ENCODE results near the gene IRS2. TPM values are rescaled to one million over a fixed set of nuclear protein-coding genes. Genes with fewer than 3 reads are reported as not detected.
"Not testable (repeated sequence)": the region's sequence is repeated elsewhere in the genome, so short reads cannot be mapped to it uniquely, and the experiment has no call there.

The IRS2 gene
- total RNA-seq, result 43.8 TPM
- long read RNA-seq, full-length matches to known transcripts, result 17 of 31 reads
- long read RNA-seq, partial matches to known transcripts, result 0 of 31 reads
- long read RNA-seq, other reads (novel, unspliced or antisense), result 14 of 31 reads

DNA sequence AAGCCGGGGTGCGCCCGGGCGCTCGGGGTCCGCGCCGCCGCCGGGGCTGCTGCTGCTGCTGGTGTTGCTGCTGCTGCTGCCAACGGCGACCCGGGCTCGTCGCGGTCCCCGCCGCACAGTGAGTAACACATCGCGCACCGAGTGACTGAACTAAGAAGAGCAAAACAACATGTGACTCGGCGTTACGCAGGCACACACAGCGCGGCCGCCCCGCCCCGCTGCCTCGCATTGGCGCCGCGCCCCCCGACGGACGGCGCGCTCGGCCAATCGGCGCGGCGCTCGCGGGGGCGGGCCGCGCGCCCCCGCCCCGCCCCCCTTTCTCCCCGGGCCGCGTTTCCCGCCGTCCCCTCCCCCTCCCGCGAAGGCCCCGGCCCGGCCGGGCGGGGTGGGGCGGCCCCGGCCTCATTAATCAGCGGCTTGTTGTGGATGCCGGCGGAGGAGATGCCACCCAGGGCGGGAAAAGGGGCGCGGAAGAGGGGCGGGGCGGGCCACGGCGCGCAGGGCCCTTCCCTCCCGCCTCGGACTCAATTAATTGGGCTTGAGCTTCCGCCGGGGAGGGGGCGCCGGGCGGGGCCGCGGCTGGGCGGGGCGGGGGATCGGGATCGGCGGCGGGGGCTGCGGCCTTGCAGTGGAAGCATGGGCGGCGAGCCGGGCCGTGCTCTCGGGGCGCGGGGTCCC lies at the start of gene IRS2:
TSS of gene IRS2 (minus strand) at position 127 of the 678 bp plus-strand sequence. CDS start 530 bp downstream, outside the sequence.
- no peaks in the 10 kb centered on the region for H3K9me3 ChIP-seq
- H3K4me3 ChIP-seq, result peak within 1 kb of the TSS; percentile 72
- peaks cover 27% of the 10 kb centered on the region for H3K36me3 ChIP-seq
- peak within 1 kb of the TSS; percentile 85 for H3K27ac ChIP-seq
- no peaks in the 10 kb centered on the region for H3K27me3 ChIP-seq
- intact Hi-C loops (cut with DNase I), result no loop called here
- H3K4me1 ChIP-seq, result peaks cover 23% of the 10 kb centered on the region
- ATAC-seq, result peak; percentile 84
- TF ChIP-seq CTCF (IDR thresholded peaks at IDR 0.05), result no peak
- DNase-seq, result peak; percentile 96

DNA sequence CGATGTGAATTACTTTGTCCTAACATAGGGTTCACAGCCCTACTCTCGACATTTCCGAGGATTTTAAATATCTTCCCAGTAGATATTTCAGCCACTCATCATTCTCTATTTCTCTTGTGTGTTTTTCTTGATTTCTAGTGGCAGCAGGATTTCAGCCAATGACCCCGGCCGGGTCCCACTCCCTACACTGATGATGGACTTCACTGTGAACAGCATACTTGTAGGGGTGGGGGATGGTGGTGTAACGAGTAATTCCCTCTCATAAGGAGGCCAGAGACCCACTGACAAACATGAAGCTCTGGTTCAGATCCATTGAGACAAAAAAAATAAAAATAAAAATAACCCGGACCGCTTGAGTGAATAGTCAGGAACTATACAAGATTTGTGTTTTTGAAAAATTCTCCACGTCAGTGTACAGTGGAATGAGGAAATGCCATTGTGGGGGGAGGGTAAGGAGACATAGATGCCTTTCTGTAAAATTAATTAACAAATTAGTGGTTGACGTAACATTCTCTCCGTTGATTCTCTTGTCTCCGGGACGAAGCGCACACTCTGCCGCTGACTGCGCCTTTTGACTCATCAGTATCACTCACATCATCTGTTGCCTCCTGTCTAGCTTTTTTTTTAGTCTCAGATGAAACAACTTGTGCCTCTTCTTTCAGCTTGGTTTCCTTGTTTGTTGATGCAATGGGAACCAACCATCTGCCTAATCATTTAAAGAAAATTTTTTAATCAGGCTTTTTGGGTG lies 48.8 kb upstream of the IRS2 start:
- no peak for DNase-seq
- H3K27me3 ChIP-seq, result no peaks in the 10 kb centered on the region

GRCh38 chr13:109833940-109834339 lies 47.6 kb upstream of the IRS2 start:
- Histone ChIP-seq H3K27ac (no peak overlapping the region), H3K36me3 (no peaks in the 10 kb centered on the region), H3K27me3 (no peaks in the 10 kb centered on the region), H3K4me1 (no peaks in the 10 kb centered on the region), H3K4me3 (no peak overlapping the region), H3K9me3 (no peaks in the 10 kb centered on the region)
- intact Hi-C loops (cut with DNase I), result no loop called here
- TF ChIP-seq CTCF (IDR thresholded peaks at IDR 0.05), result no peak
- ATAC-seq, result no peak
- DNase-seq, result no peak

More for the DNA sequence above, 48.8 kb upstream of the IRS2 start:
- Histone ChIP-seq H3K4me3 (no peak overlapping the region), H3K9me3 (no peaks in the 10 kb centered on the region), H3K36me3 (no peaks in the 10 kb centered on the region), H3K27ac (no peak overlapping the region), H3K4me1 (no peaks in the 10 kb centered on the region)
- intact Hi-C loops (cut with DNase I), result no loop called here
- no peak for TF ChIP-seq CTCF (IDR thresholded peaks at IDR 0.05)
- ATAC-seq, result no peak

GRCh38 chr13:109833071-109833470 lies 46.7 kb upstream of the IRS2 start:
- no peak for TF ChIP-seq CTCF (IDR thresholded peaks at IDR 0.05)
- no peak for DNase-seq
- Histone ChIP-seq H3K9me3 (no peaks in the 10 kb centered on the region), H3K36me3 (no peaks in the 10 kb centered on the region), H3K4me3 (no peak overlapping the region), H3K4me1 (no peaks in the 10 kb centered on the region), H3K27ac (no peak overlapping the region), H3K27me3 (no peaks in the 10 kb centered on the region)
- no peak for ATAC-seq
- intact Hi-C loops (cut with DNase I), result no loop called here

GRCh38 chr13:109828591-109829316 lies 42.4 kb upstream of the IRS2 start:
- H3K27me3 ChIP-seq; H3K27ac ChIP-seq; H3K9me3 ChIP-seq; ATAC-seq; H3K36me3 ChIP-seq; intact Hi-C loops (cut with DNase I); H3K4me1 ChIP-seq; DNase-seq; H3K4me3 ChIP-seq: not testable (repeated sequence)

DNA sequence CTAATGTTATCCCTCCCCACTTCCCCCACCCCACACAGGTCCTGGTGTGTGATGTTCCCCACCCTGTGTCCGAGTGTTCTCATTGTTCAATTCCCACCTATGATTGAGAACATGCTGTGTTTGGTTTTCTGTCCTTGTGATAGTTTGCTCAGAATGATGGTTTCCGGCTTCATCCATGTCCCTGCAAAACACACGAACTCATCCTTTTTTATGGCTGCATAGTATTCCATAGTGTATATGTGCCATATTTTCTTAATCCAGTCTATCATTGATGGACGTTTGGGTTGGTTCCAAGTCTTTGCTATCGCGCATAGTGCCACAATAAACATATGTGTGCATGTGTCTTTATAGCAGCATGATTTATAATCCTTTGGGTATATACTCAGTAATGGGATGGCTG lies 36.8 kb upstream of the IRS2 start:
- H3K4me1 ChIP-seq; H3K4me3 ChIP-seq; H3K27ac ChIP-seq; H3K36me3 ChIP-seq; ATAC-seq; DNase-seq; intact Hi-C loops (cut with DNase I); H3K27me3 ChIP-seq; H3K9me3 ChIP-seq: not testable (repeated sequence)
